Endothelial cell of umbilical vein (primary cell): ENCODE results near the gene ANKRD40CL. TPM values are rescaled to one million over a fixed set of nuclear protein-coding genes. Genes with fewer than 3 reads are reported as not detected.

Experiments used
- BruUV-seq: library from RNA; stranded (reverse); fragments of 400-500 nt; replicated peaks from 2 replicates; lab custom pipeline; 2021; lab: Mats Ljungman, UMichigan
- CTCF ChIA-PET: fragments of 300-600, 350-600 bp; sonication (Branson Sonifier 250); formaldehyde crosslinking; loops from one replicate; lab custom pipeline; 2021; ENCODE audit warnings: antibody characterized with exemption, inconsistent platforms; lab: Charles Lee
- POLR2A ChIA-PET: fragments of 300-600, 350-600 bp; sonication (Branson Sonifier 250); formaldehyde crosslinking; loops from one replicate; lab custom pipeline; 2021; ENCODE audit warnings: antibody characterized with exemption, inconsistent platforms; lab: Charles Lee
- DNase-seq: peaks from one replicate; pipeline ENCODE4 v3.0.0-alpha.2; 2011; ENCODE audit warnings: low read depth, low spot score
- FAIRE-seq: peaks from 2 replicates; lab custom pipeline; 2011; peaks lifted over from hg19 to GRCh38; lab: Jason Lieb, UNC
- H2AFZ ChIP-seq: 2 replicates; pipeline ENCODE4 v1.6.0; 2012; ENCODE audit warnings: low read depth, low read length, control low read depth, inconsistent platforms
- H3K27ac ChIP-seq: 2 replicates; pipeline ENCODE4 v1.5.1; 2011; ENCODE audit warnings: low read depth, mild to moderate bottlenecking, control low read depth, low read length, moderate library complexity; ENCODE audit not compliant: insufficient read depth
- H3K27me3 ChIP-seq, 2 experiments: 2 replicates each; pipeline versions ENCODE4 v1.6.0 to v1.6.1; 2011; ENCODE audit warnings: low read length in 2 of 2, mixed read lengths in 1 of 2; ENCODE audit not compliant: control insufficient read depth in 2 of 2, insufficient read depth in 2 of 2
- H3K36me3 ChIP-seq, 2 experiments: 2 replicates in 1 of 2; 3 replicates in 1 of 2; pipeline ENCODE4 v1.5.1; 2011; ENCODE audit warnings: low read length in 2 of 2, mild to moderate bottlenecking in 1 of 2, moderate library complexity in 1 of 2; ENCODE audit not compliant: control insufficient read depth in 2 of 2, insufficient read depth in 2 of 2; ENCODE audit errors: extremely low read depth in 1 of 2
- H3K4me1 ChIP-seq: 3 replicates; pipeline ENCODE4 v1.5.1; 2011; ENCODE audit warnings: mild to moderate bottlenecking, low read length; ENCODE audit not compliant: control insufficient read depth, insufficient read depth; ENCODE audit errors: extremely low read depth
- H3K4me2 ChIP-seq: 2 replicates; pipeline ENCODE4 v1.6.1; 2011; ENCODE audit warnings: low read length, control low read depth, mixed read lengths; ENCODE audit not compliant: insufficient read depth
- H3K4me3 ChIP-seq, 3 experiments: fragments of 200-600 bp in 1 of 3; sonication (generic), shearing (Covaris generic) in 1 of 3; replicated peaks in 1 of 3; 2 replicates each; pipeline ENCODE4 v1.5.1; 2011 to 2016; ENCODE audit warnings: control low read depth in 3 of 3, low read length in 3 of 3, mild to moderate bottlenecking in 2 of 3, inconsistent platforms in 1 of 3, low read depth in 1 of 3, moderate library complexity in 1 of 3; ENCODE audit not compliant: insufficient read depth in 1 of 3
- H3K79me2 ChIP-seq: 2 replicates; pipeline ENCODE4 v1.6.0; 2012; ENCODE audit warnings: low read length, inconsistent platforms; ENCODE audit not compliant: control insufficient read depth, insufficient read depth
- H3K9ac ChIP-seq: replicated peaks from 2 replicates; pipeline ENCODE3; 2011; ENCODE audit warnings: low read length, control low read depth; ENCODE audit not compliant: insufficient read depth; ENCODE audit errors: extremely low read depth
- H3K9me1 ChIP-seq: replicated peaks from 3 replicates; pipeline ENCODE4 v1.6.0; 2011; ENCODE audit warnings: mild to moderate bottlenecking, low read length; ENCODE audit not compliant: control insufficient read depth, insufficient read depth; ENCODE audit errors: extremely low read depth
- H3K9me3 ChIP-seq: replicated peaks from 2 replicates; pipeline ENCODE4 v1.5.1; 2012; ENCODE audit warnings: low read length, inconsistent platforms; ENCODE audit not compliant: control insufficient read depth, insufficient read depth
- H4K20me1 ChIP-seq: replicated peaks from 2 replicates; pipeline ENCODE3; 2011; ENCODE audit warnings: mild to moderate bottlenecking, low read length; ENCODE audit not compliant: control insufficient read depth, insufficient read depth; ENCODE audit errors: extremely low read depth
- CTCF ChIP-seq, 2 donors: IDR thresholded peaks; 1 replicate in 1 of 2; 2 replicates in 1 of 2; pipeline ENCODE4 v1.5.1; 2011; ENCODE audit warnings: low read length in 2 of 2, mild to moderate bottlenecking in 2 of 2, moderate library complexity in 2 of 2, control low read depth in 1 of 2, inconsistent platforms in 1 of 2, low read depth in 1 of 2; ENCODE audit not compliant: insufficient read depth in 1 of 2; ENCODE audit errors: extremely low read depth in 1 of 2
- EZH2 ChIP-seq: IDR thresholded peaks from 2 replicates; pipeline ENCODE4 v1.6.1; 2012; ENCODE audit warnings: borderline replicate concordance, low read depth, mild to moderate bottlenecking, moderate library complexity, low read length, inconsistent platforms; ENCODE audit not compliant: severe bottlenecking
- FOS ChIP-seq: IDR thresholded peaks from 2 replicates; pipeline ENCODE4 v1.6.1; 2011; ENCODE audit warnings: mild to moderate bottlenecking, low read length, moderate library complexity, borderline replicate concordance; ENCODE audit not compliant: insufficient read depth
- GATA2 ChIP-seq: IDR thresholded peaks from 2 replicates; pipeline ENCODE4 v1.7.0; 2011; ENCODE audit warnings: low read depth, mild to moderate bottlenecking, moderate library complexity, mixed read lengths, low read length; ENCODE audit not compliant: insufficient read length, insufficient read depth
- JUN ChIP-seq: IDR thresholded peaks from 2 replicates; pipeline ENCODE4 v1.6.1; 2011; ENCODE audit warnings: borderline replicate concordance, low read depth; ENCODE audit not compliant: insufficient read length, insufficient read depth
- MAX ChIP-seq: IDR thresholded peaks from 2 replicates; pipeline ENCODE4 v1.6.1; 2011; ENCODE audit not compliant: insufficient read depth, insufficient read length
- POLR2AphosphoS5 ChIP-seq: IDR thresholded peaks from 2 replicates; pipeline ENCODE4 v1.6.1; 2012; ENCODE audit warnings: low read depth, mild to moderate bottlenecking, control low read depth, low read length, moderate library complexity; ENCODE audit not compliant: insufficient read depth
- dilution Hi-C: fragments of 300-500 bp; cut with MboI; formaldehyde crosslinking; loops from one replicate; pipeline ENCODE4 v1.15.0; 2019; ENCODE audit warnings: low sequenced_read_pairs; ENCODE audit not compliant: extremely low pct_ligation_motif_present
- intact Hi-C: fragments of 100-400 bp; cut with micrococcal nuclease; formaldehyde crosslinking; loops from one replicate; pipeline ENCODE4 v1.10.0; 2022
- polyA plus RNA-seq, 4 experiments: library from polyadenylated mRNA; depleted of rRNA in 3 of 4; stranded (reverse) in 3 of 4; unstranded in 1 of 4; fragments of >200 nt; gene quantifications; 2 replicates each; pipeline versions ENCODE4 v1.2.1 to v1.2.3, GENCODE V29; 2011 to 2012; ENCODE audit warnings: missing spikeins in 1 of 4
- total RNA-seq: library from RNA; stranded (reverse); gene quantifications from 2 replicates; pipeline ENCODE4 v1.2.3, GENCODE V29; 2021

The ANKRD40CL gene
- total and polyA plus RNA-seq, 2 donors (not counting 3 experiments of a cell fraction or from before 2014, with no cell fraction given) = not detected

- Histone ChIP-seq H3K9me1 (no peaks in the 10 kb centered on the region), H3K36me3 (no peaks in the 10 kb centered on the region), H3K4me3 (no peak overlapping the region), H3K79me2 (no peaks in the 10 kb centered on the region), H4K20me1 (no peaks in the 10 kb centered on the region), H3K27ac (no peak overlapping the region), H3K9me3 (no peaks in the 10 kb centered on the region), H2AFZ (no peak overlapping the region), H3K9ac (no peak overlapping the region), H3K27me3 (peaks cover 7 to 9% of the 10 kb centered on the region in 2 experiments), H3K4me1 (no peaks in the 10 kb centered on the region), H3K4me2 (no peak overlapping the region)
- POLR2A ChIA-PET = no interaction called here
- intact Hi-C loops = no loop called here
- no peak for TF ChIP-seq MAX
- CTCF ChIA-PET = interaction anchor here (1.1 to 4.2 kb wide), 4 partner anchors 14 to 88 kb away, joined by 3 to 30 read pairs (median 4); no protein-coding TSS in a partner anchor
- BruUV-seq = no TSS peak
- dilution Hi-C loops = no loop called here
- DNase-seq (no peak), FAIRE-seq (no peak)
These were observed 3.4 kb downstream of the ANKRD40CL start for GRCh38 chr17:50763716-50764475.

GRCh38 chr17:50762177-50762576 is 5.1 kb downstream of the ANKRD40CL start:
- Histone ChIP-seq H3K4me2 (no peak overlapping the region), H3K79me2 (no peaks in the 10 kb centered on the region), H3K27me3 (peaks cover 7 to 9% of the 10 kb centered on the region in 2 experiments), H3K4me1 (no peaks in the 10 kb centered on the region), H3K9ac (no peak overlapping the region), H3K36me3 (no peaks in the 10 kb centered on the region), H3K9me3 (no peaks in the 10 kb centered on the region), H3K9me1 (no peaks in the 10 kb centered on the region), H3K27ac (no peak overlapping the region), H3K4me3 (no peak overlapping the region), H4K20me1 (no peaks in the 10 kb centered on the region), H2AFZ (no peak overlapping the region)
- intact Hi-C loops = no loop called here
- no TSS peak for BruUV-seq
- DNase-seq (no peak), FAIRE-seq (no peak)
- dilution Hi-C loops = no loop called here
- POLR2A ChIA-PET = interaction anchor here (1.1 kb wide), 1 partner anchor 104 kb away, joined by 3 read pairs; the partner anchor contains the start of gene TOB1
- TF ChIP-seq EZH2 (no peak), GATA2 (no peak), CTCF (IDR thresholded peaks at IDR 0.05; ENCODE audit: extremely low read depth in 1 of 2, insufficient read depth in 1 of 2, low read depth in 1 of 2, low read length in 2 of 2) (no peak), FOS (no peak), JUN (no peak), MAX (no peak), POLR2AphosphoS5 (no peak)
- CTCF ChIA-PET = interaction anchor here (1.0 to 4.2 kb wide), 5 partner anchors 16 to 195 kb away, joined by 3 to 30 read pairs (median 4); no protein-coding TSS in a partner anchor
